D341Med (cell line): Measurements from ENCODE around the gene ACOT2.
"Not testable (repeated sequence)": the region's sequence is repeated elsewhere in the genome, so short reads cannot be mapped to it uniquely, and the experiment has no call there.

ENCODE experiments used
- DNase-seq: peaks from one replicate; pipeline ENCODE4 v3.0.0; 2012; ENCODE audit warnings: low spot score

The ACOT2 gene

GRCh38 chr14:73569185-73569958 is at the start of gene ACOT2:
ACOT2 (plus strand) TSS chr14:73569213; CDS start chr14:73569241, 28 bp downstream.
- DNase-seq = peak; percentile 40

- DNase-seq = peak; percentile 9
Measured at GRCh38 chr14:73521229-73521628, 47.8 kb upstream of the ACOT2 start.

GRCh38 chr14:73524493-73524892 is 44.5 kb upstream of the ACOT2 start:
- DNase-seq = peak; percentile 6

- peak; percentile 4 for DNase-seq
Measured at GRCh38 chr14:73526036-73526984, 42.7 kb upstream of the ACOT2 start.

GRCh38 chr14:73529356-73529755 is 39.7 kb upstream of the ACOT2 start:
- not testable (repeated sequence) for DNase-seq

GRCh38 chr14:73531971-73532370 is 37.0 kb upstream of the ACOT2 start:
- not testable (repeated sequence) for DNase-seq

GRCh38 chr14:73537244-73538045 is 31.6 kb upstream of the ACOT2 start:
- not testable (repeated sequence) for DNase-seq

- DNase-seq = not testable (repeated sequence)
Measured at GRCh38 chr14:73539017-73539416, 30.0 kb upstream of the ACOT2 start.

GRCh38 chr14:73542961-73543360 is 26.1 kb upstream of the ACOT2 start:
- not testable (repeated sequence) for DNase-seq

- DNase-seq = not testable (repeated sequence)
Measured at GRCh38 chr14:73545353-73545752, 23.7 kb upstream of the ACOT2 start.

- DNase-seq = not testable (repeated sequence)
Measured at GRCh38 chr14:73549097-73549496, 19.9 kb upstream of the ACOT2 start.

- not testable (repeated sequence) for DNase-seq
Measured at GRCh38 chr14:73549889-73550524, 19.0 kb upstream of the ACOT2 start.

- DNase-seq = no peak
Measured at GRCh38 chr14:73553845-73554244, 15.2 kb upstream of the ACOT2 start.

- not testable (repeated sequence) for DNase-seq
Measured at GRCh38 chr14:73557201-73557600, 11.8 kb upstream of the ACOT2 start.

- not testable (repeated sequence) for DNase-seq
Measured at GRCh38 chr14:73558238-73558637, 10.8 kb upstream of the ACOT2 start.

GRCh38 chr14:73562256-73562655 is 6.8 kb upstream of the ACOT2 start:
- DNase-seq = not testable (repeated sequence)

GRCh38 chr14:73562696-73563095 is 6.3 kb upstream of the ACOT2 start:
- DNase-seq = not testable (repeated sequence)

GRCh38 chr14:73566431-73566830 is 2.6 kb upstream of the ACOT2 start:
- DNase-seq = not testable (repeated sequence)

- not testable (repeated sequence) for DNase-seq
Measured at GRCh38 chr14:73566935-73567334, 2.1 kb upstream of the ACOT2 start.

- no peak for DNase-seq
Measured at GRCh38 chr14:73567358-73567757, 1.7 kb upstream of the ACOT2 start.
